Prostate gland (tissue), 2 donors: ENCODE measurements around the gene RBM11. TPM values are rescaled to one million over a fixed set of nuclear protein-coding genes. Genes with fewer than 3 reads are reported as not detected.
"Not testable (repeated sequence)": the region's sequence is repeated elsewhere in the genome, so short reads cannot be mapped to it uniquely, and the experiment has no call there.

ENCODE experiments used
- DNase-seq: peaks from one replicate; pipeline ENCODE4 v3.0.0-alpha.2; 2019; ENCODE audit warnings: low spot score
- H3K27ac ChIP-seq, 2 donors: fragments of 200-600 bp; sonication (generic); 2 replicates each; pipeline ENCODE4 v1.5.1; 2017 to 2019
- H3K27me3 ChIP-seq: fragments of 200-600 bp; sonication (generic); replicated peaks from 2 replicates; pipeline ENCODE4 v1.5.1; 2019; ENCODE audit not compliant: insufficient read depth
- H3K36me3 ChIP-seq, 2 donors: fragments of 200-600 bp; sonication (generic); 1 replicate in 1 of 2; 2 replicates in 1 of 2; pipeline versions ENCODE4 v1.5.1 to v1.8.1; 2017 to 2019
- H3K4me1 ChIP-seq: fragments of 200-600 bp; sonication (generic); replicated peaks from 2 replicates; pipeline ENCODE4 v1.5.1; 2019
- H3K4me3 ChIP-seq, 2 donors: fragments of 200-600 bp; sonication (generic); 2 replicates each; pipeline ENCODE4 v1.5.1; 2017 to 2019
- H3K9me3 ChIP-seq: fragments of 200-600 bp; sonication (generic); 2 replicates; pipeline ENCODE4 v1.5.1; 2017
- POLR2A ChIP-seq: fragments of 450-650 bp; IDR thresholded peaks from one replicate; pipeline ENCODE4 v1.6.1; 2016; ENCODE audit warnings: antibody characterized with exemption, mild to moderate bottlenecking
- POLR2AphosphoS5 ChIP-seq: sonication (generic); formaldehyde crosslinking; IDR thresholded peaks from one replicate; pipeline ENCODE4 v1.6.1; 2017; ENCODE audit warnings: antibody characterized with exemption
- WGBS: methylation state at CpG from one replicate; pipeline ENCODE4 v1.1.5; 2018; 5-methylcytosine and 5-hydroxymethylcytosine counted together
- intact Hi-C: fragments of 100-400 bp; cut with DNase I; formaldehyde crosslinking; loops from one replicate; pipeline ENCODE4 v1.14.2; 2022
- total RNA-seq, 2 donors: library from RNA; depleted of rRNA; stranded (reverse); fragments of >200 nt; gene quantifications; one replicate each; pipeline ENCODE4 v1.1.0, GENCODE V29; 2016
- TF ChIP-seq, protein P1 (sequence below), 4 experiments: fragments of 200-600 bp in 2 of 4; fragments of 450-650 bp in 2 of 4; sonication (generic) in 2 of 4; IDR thresholded peaks; 1 replicate in 3 of 4; 2 replicates in 1 of 4; pipeline ENCODE4 v1.5.1; 2016 to 2019; ENCODE audit warnings: antibody characterized with exemption in 4 of 4, mild to moderate bottlenecking in 2 of 4, moderate library complexity in 2 of 4

Gene RBM11, protein sequence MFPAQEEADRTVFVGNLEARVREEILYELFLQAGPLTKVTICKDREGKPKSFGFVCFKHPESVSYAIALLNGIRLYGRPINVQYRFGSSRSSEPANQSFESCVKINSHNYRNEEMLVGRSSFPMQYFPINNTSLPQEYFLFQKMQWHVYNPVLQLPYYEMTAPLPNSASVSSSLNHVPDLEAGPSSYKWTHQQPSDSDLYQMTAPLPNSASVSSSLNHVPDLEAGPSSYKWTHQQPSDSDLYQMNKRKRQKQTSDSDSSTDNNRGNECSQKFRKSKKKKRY
- 1 to 10 TPM; 4.1 to 5.7 TPM for total RNA-seq

DNA sequence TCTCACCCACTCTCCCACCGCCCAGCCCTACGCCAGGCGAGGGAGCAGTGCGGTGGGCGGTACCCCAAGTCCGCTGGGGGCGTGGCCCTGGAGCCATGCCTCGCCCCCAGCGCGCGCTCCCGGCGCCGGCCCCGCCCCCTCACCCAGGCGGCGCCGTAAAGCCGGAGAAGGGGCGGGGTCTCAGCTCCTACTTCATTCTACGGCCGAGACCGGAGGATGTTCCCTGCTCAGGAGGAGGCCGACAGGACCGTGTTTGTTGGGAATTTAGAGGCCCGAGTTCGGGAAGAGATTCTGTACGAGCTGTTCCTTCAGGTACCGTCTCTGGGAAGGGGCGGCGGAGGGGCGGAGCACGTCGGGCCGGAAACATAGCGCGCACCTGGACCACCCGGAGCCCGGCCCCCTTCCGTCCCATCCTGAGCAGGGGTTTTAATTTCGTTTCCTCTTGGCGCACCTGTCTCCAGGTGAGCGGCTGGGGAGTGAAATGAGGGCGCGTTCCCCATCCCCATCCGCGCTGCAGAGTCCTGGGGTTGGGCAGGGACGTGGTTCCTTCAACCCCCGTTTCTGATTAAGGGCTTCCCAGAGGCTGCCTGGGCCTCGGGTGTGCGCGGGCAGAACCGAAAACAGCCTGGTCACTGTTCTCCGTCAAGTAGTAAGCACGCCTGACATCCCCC is at the start of gene RBM11:
Gene RBM11, plus strand, starts transcription at position 187 of the 671 bp plus-strand sequence. Its CDS starts 30 bp downstream, at position 217.
- Histone ChIP-seq H3K27ac (peak within 1 kb of the TSS; percentile 57 to 61), H3K27me3 (no peaks in the 10 kb centered on the region), H3K4me1 (no peaks in the 10 kb centered on the region), H3K36me3 (no peaks in the 10 kb centered on the region), H3K9me3 (no peaks in the 10 kb centered on the region), H3K4me3 (peak within 1 kb of the TSS; percentile 50 to 52)
- peak; percentile 72 for DNase-seq
- TF ChIP-seq, protein P1, sequence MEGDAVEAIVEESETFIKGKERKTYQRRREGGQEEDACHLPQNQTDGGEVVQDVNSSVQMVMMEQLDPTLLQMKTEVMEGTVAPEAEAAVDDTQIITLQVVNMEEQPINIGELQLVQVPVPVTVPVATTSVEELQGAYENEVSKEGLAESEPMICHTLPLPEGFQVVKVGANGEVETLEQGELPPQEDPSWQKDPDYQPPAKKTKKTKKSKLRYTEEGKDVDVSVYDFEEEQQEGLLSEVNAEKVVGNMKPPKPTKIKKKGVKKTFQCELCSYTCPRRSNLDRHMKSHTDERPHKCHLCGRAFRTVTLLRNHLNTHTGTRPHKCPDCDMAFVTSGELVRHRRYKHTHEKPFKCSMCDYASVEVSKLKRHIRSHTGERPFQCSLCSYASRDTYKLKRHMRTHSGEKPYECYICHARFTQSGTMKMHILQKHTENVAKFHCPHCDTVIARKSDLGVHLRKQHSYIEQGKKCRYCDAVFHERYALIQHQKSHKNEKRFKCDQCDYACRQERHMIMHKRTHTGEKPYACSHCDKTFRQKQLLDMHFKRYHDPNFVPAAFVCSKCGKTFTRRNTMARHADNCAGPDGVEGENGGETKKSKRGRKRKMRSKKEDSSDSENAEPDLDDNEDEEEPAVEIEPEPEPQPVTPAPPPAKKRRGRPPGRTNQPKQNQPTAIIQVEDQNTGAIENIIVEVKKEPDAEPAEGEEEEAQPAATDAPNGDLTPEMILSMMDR (IDR thresholded peaks at IDR 0.05): no peak
- peak; percentile 32 for TF ChIP-seq POLR2AphosphoS5
- intact Hi-C loops: no loop called here
- 2% methylated on average over 44 of the region's 55 CpGs for WGBS

GRCh38 chr21:14166463-14167223 is 49.3 kb upstream of the RBM11 start:
- H3K27me3 ChIP-seq, H3K4me1 ChIP-seq, H3K9me3 ChIP-seq, H3K27ac ChIP-seq, H3K36me3 ChIP-seq, H3K4me3 ChIP-seq, DNase-seq, intact Hi-C loops: not testable (repeated sequence)
- 91% methylated on average over 16 of the region's 16 CpGs for WGBS

GRCh38 chr21:14206222-14206621 is 9.7 kb upstream of the RBM11 start:
- Histone ChIP-seq H3K36me3 (no peaks in the 10 kb centered on the region), H3K4me1 (no peaks in the 10 kb centered on the region), H3K4me3 (no peak overlapping the region), H3K27me3 (no peaks in the 10 kb centered on the region), H3K27ac (no peak overlapping the region), H3K9me3 (no peaks in the 10 kb centered on the region)
- intact Hi-C loops: no loop called here
- TF ChIP-seq, protein P1 (IDR thresholded peaks at IDR 0.05): no peak
- TF ChIP-seq POLR2A (no peak), POLR2AphosphoS5 (no peak)
- DNase-seq: no peak

DNA sequence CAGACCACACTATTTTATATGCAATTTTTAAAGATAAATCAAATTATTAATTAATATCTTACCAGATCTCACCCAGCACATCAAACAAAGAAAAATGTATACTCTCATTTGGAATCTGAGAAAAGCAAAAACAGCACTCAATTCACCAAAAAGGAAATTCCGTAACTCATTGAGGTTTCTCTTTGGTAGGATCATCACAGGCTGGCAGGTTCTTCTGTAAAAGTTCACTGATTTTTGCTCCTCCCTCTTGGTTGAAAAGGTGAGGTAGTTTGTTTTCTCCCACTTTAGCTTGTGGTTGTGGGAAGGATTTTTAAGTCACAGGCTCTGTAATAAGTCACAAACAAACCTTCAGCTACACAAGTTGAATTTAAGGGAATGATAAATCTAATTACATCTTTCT is 5.2 kb upstream of the RBM11 start, which contains the start of gene LIPI:
Gene LIPI, minus strand, starts transcription at position 218 of the 400 bp plus-strand sequence. Its CDS starts 110 bp downstream, at position 108.
- 31% methylated on average over 1 of the region's 1 CpG for whole genome bisulfite sequencing
- no peak within 1 kb of the TSS for H3K27ac ChIP-seq

GRCh38 chr21:14213164-14213563 is 2.8 kb upstream of the RBM11 start:
- H3K4me1 ChIP-seq: no peaks in the 10 kb centered on the region
- no peak overlapping the region for H3K4me3 ChIP-seq
- H3K36me3 ChIP-seq: no peaks in the 10 kb centered on the region
- H3K27ac ChIP-seq: no peak overlapping the region
- no peak for TF ChIP-seq POLR2A
- TF ChIP-seq POLR2AphosphoS5: no peak
- TF ChIP-seq, protein P1 (IDR thresholded peaks at IDR 0.05): no peak
- H3K27me3 ChIP-seq: no peaks in the 10 kb centered on the region
- intact Hi-C loops: no loop called here
- no peak for DNase-seq
- H3K9me3 ChIP-seq: no peaks in the 10 kb centered on the region

More for the DNA sequence above, 5.2 kb upstream of the RBM11 start, which contains the start of gene LIPI:
- TF ChIP-seq POLR2AphosphoS5: no peak
- no peak for TF ChIP-seq POLR2A
- TF ChIP-seq, protein P1 (IDR thresholded peaks at IDR 0.05): no peak
- no peaks in the 10 kb centered on the region for H3K27me3 ChIP-seq
- H3K4me3 ChIP-seq: no peak within 1 kb of the TSS
- H3K9me3 ChIP-seq: no peaks in the 10 kb centered on the region
- DNase-seq: no peak
- no peaks in the 10 kb centered on the region for H3K36me3 ChIP-seq
- no peaks in the 10 kb centered on the region for H3K4me1 ChIP-seq
- intact Hi-C loops: no loop called here
